Upper lobe of right lung (tissue), 1 donor: ENCODE data around the gene CHST11. TPM values are rescaled to one million over a fixed set of nuclear protein-coding genes. Genes with fewer than 3 reads are reported as not detected.

Experiments
- ATAC-seq: fragments of 200-7000 bp; cut with Tn5 transposase; one replicate; pipeline ENCODE4 v1.9.1; 2020; ENCODE audit warnings: mild to moderate bottlenecking, moderate library complexity
- DNase-seq: peaks from one replicate; pipeline ENCODE4 v3.0.0-alpha.2; 2020
- H3K27ac ChIP-seq: fragments of 200-600 bp; one replicate; pipeline ENCODE4 v1.8.0; 2022
- H3K27me3 ChIP-seq: fragments of 200-600 bp; one replicate; pipeline ENCODE4 v1.8.0; 2022; ENCODE audit warnings: mild to moderate bottlenecking
- H3K36me3 ChIP-seq: fragments of 200-600 bp; one replicate; pipeline ENCODE4 v1.8.0; 2022
- H3K4me1 ChIP-seq: fragments of 200-600 bp; one replicate; pipeline ENCODE4 v1.8.0; 2022
- H3K4me3 ChIP-seq: fragments of 200-600 bp; one replicate; pipeline ENCODE4 v1.8.0; 2022; ENCODE audit warnings: mild to moderate bottlenecking
- H3K9me3 ChIP-seq: fragments of 200-600 bp; one replicate; pipeline ENCODE4 v1.8.0; 2022
- CTCF ChIP-seq: fragments of 200-600 bp; IDR thresholded peaks from one replicate; pipeline ENCODE4 v1.8.0; 2022; ENCODE audit warnings: antibody characterized with exemption
- intact Hi-C: fragments of 100-400 bp; cut with DNase I; formaldehyde crosslinking; loops from one replicate; pipeline ENCODE4 v1.11.0; 2022
- total RNA-seq: library from RNA; stranded (reverse); fragmentation: NEBNext Ultra II Directional; extraction: Animal tissue kit (Norgen Biotek cat#: 25700); gene quantifications from one replicate; pipeline ENCODE4 v1.2.1, GENCODE V29; 2021
- donor health status: DM: no; HTN: yes; CAD: no; lungs with severe emphysema.

CHST11 gene
- total RNA-seq, 1 donor from 2014 or later, result 56.6 TPM

DNA sequence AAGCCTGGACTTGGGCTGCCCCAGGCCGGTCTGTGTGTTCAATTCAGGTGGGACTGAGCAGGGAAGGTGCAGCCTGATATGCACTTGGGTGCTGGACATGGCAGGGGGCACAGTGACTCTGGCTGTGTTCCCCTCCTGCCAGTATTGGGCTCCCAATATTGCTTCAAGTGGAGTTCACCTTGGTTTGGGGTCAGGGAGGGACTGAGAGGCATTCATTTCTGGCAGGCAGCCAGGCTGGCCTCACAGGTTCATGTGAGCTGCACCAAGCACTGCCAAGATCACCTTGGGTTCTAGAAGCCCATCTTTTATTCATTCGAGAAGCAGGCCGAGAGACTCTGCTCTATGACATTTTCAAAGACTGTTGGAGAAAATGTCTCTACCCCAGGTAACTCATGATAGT lies 245.0 kb downstream of the CHST11 start:
- DNase-seq, result no peak
- no peak for ATAC-seq
- intact Hi-C loops, result no loop called here
- Histone ChIP-seq H3K9me3 (no peaks in the 10 kb centered on the region), H3K4me3 (no peak overlapping the region), H3K27me3 (no peaks in the 10 kb centered on the region), H3K36me3 (no peaks in the 10 kb centered on the region), H3K27ac (no peak overlapping the region), H3K4me1 (no peaks in the 10 kb centered on the region)
- no peak for TF ChIP-seq CTCF

- Histone ChIP-seq H3K36me3 (no peaks in the 10 kb centered on the region), H3K27ac (no peak overlapping the region), H3K4me1 (no peaks in the 10 kb centered on the region), H3K27me3 (no peaks in the 10 kb centered on the region), H3K4me3 (no peak overlapping the region), H3K9me3 (no peaks in the 10 kb centered on the region)
- DNase-seq (no peak), ATAC-seq (peak; percentile 33)
- intact Hi-C loops, result no loop called here
- TF ChIP-seq CTCF, result no peak
Observed at GRCh38 chr12:104702565-104703139, 245.9 kb downstream of the CHST11 start.

GRCh38 chr12:104703372-104703771 lies 246.6 kb downstream of the CHST11 start:
- intact Hi-C loops, result no loop called here
- DNase-seq, result no peak
- Histone ChIP-seq H3K4me3 (no peak overlapping the region), H3K36me3 (no peaks in the 10 kb centered on the region), H3K27ac (no peak overlapping the region), H3K9me3 (no peaks in the 10 kb centered on the region), H3K4me1 (no peaks in the 10 kb centered on the region), H3K27me3 (no peaks in the 10 kb centered on the region)
- ATAC-seq, result no peak
- no peak for TF ChIP-seq CTCF

- no peak for TF ChIP-seq CTCF
- DNase-seq (no peak), ATAC-seq (no peak)
- Histone ChIP-seq H3K27me3 (no peaks in the 10 kb centered on the region), H3K4me1 (no peaks in the 10 kb centered on the region), H3K36me3 (no peaks in the 10 kb centered on the region), H3K27ac (no peak overlapping the region), H3K4me3 (no peak overlapping the region), H3K9me3 (no peaks in the 10 kb centered on the region)
- intact Hi-C loops, result no loop called here
Observed at GRCh38 chr12:104704224-104704779, 247.6 kb downstream of the CHST11 start.

DNA sequence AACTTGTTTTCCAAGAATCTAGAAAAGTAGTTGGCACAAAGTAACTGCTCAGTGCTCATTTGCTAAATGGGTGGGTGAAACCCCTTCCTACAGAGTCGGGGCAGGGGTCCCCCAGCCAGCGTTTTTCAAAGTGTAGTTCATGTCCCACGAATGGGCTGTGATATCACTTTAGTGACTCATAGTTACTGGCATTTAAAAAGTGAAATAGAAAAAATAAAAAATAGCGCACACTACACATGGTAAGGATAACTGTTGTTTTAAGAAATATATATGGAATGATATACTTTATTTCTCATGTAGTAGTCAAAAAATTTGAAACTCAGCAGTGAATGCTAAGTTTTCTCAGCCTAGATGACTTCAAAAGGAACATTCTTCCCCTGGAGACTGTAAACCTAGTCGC lies 250.4 kb downstream of the CHST11 start:
- H3K4me3 ChIP-seq, result no peak overlapping the region
- H3K27me3 ChIP-seq, result no peaks in the 10 kb centered on the region
- intact Hi-C loops, result no loop called here
- no peak for ATAC-seq
- H3K27ac ChIP-seq, result no peak overlapping the region
- H3K4me1 ChIP-seq, result peaks cover 25% of the 10 kb centered on the region
- no peaks in the 10 kb centered on the region for H3K9me3 ChIP-seq
- no peak for TF ChIP-seq CTCF
- DNase-seq, result no peak
- no peaks in the 10 kb centered on the region for H3K36me3 ChIP-seq
